ENCODE measurements around the gene ANKRD26. TPM values are rescaled to one million over a fixed set of nuclear protein-coding genes. Genes with fewer than 3 reads are reported as not detected.

The ANKRD26 gene
- 8.7 and 40.3 TPM in 2 replicates for total RNA-seq (2011; cell fraction: chromatin; rRNA removed; ENCODE audit: low replicate concordance)
- 4.2 and 4.7 TPM in 2 replicates for total RNA-seq (2011; cell fraction: nucleolus; rRNA removed)
- 7.6 and 10.1 TPM in 2 replicates for total RNA-seq (2011; cell fraction: nucleoplasm; rRNA removed)
- total RNA-seq (2014; rRNA removed) (4.6 and 4.9 TPM in 2 replicates), total RNA-seq (2014; rRNA removed; fragmentation: Illumina TruSeq; extraction: Trizol) (11.0 and 12.2 TPM in 2 replicates), total RNA-seq (2015; rRNA removed; fragmentation: Illumina TruSeq; extraction: Trizol) (11.9 and 12.3 TPM in 2 replicates), total RNA-seq (2021) (6.8 and 7.4 TPM in 2 replicates), polyA plus RNA-seq (2011; rRNA removed) (4.0 and 4.2 TPM in 2 replicates), polyA plus RNA-seq (2014; fragmentation: Illumina TruSeq; extraction: Trizol) (5.3 and 6.8 TPM in 2 replicates), polyA plus RNA-seq (2014; fragmentation: Nextera tagmentation; extraction: Ambion mirVana) (1 to 10 TPM; 2.3 to 2.7 TPM), polyA plus RNA-seq (2014; rRNA removed) (3.6 and 7.3 TPM in 2 replicates), polyA minus RNA-seq (2011; rRNA and poly(A)+ RNA removed) (10.2 and 11.9 TPM in 2 replicates), Bru-seq, nascent RNA (percentile 60 among the genes with signal in this experiment), BruChase-seq, experiment 1, labeled RNA remaining after a 2-hour chase (percentile 64 among the genes with signal in this experiment), BruChase-seq, experiment 2, labeled RNA remaining after a 6-hour chase (percentile 64 among the genes with signal in this experiment)
- polyA plus RNA-seq (2011; cell fraction: cytosol; rRNA removed): 0.31 and 0.99 TPM in 2 replicates
- 3.2 and 3.3 TPM in 2 replicates for polyA plus RNA-seq (2011; cell fraction: nucleus; rRNA removed)
- 4.3 and 4.7 TPM in 2 replicates for polyA plus RNA-seq (2012)
- polyA minus RNA-seq (2011; cell fraction: cytosol; rRNA and poly(A)+ RNA removed): 3.8 and 4.1 TPM in 2 replicates
- polyA minus RNA-seq (2011; cell fraction: nucleus; rRNA and poly(A)+ RNA removed): 4.7 and 8.4 TPM in 2 replicates
- long read RNA-seq, experiment 1, partial matches to known transcripts: 29 of 43 reads
- long read RNA-seq, experiment 1, other reads (novel, unspliced or antisense): 14 of 43 reads
- long read RNA-seq, experiment 2, partial matches to known transcripts: 1 of 4 reads
- long read RNA-seq, experiment 2, other reads (novel, unspliced or antisense): 3 of 4 reads
- long read RNA-seq, experiment 3, partial matches to known transcripts: 4 of 5 reads
- long read RNA-seq, experiment 3, other reads (novel, unspliced or antisense): 1 of 5 reads

DNA sequence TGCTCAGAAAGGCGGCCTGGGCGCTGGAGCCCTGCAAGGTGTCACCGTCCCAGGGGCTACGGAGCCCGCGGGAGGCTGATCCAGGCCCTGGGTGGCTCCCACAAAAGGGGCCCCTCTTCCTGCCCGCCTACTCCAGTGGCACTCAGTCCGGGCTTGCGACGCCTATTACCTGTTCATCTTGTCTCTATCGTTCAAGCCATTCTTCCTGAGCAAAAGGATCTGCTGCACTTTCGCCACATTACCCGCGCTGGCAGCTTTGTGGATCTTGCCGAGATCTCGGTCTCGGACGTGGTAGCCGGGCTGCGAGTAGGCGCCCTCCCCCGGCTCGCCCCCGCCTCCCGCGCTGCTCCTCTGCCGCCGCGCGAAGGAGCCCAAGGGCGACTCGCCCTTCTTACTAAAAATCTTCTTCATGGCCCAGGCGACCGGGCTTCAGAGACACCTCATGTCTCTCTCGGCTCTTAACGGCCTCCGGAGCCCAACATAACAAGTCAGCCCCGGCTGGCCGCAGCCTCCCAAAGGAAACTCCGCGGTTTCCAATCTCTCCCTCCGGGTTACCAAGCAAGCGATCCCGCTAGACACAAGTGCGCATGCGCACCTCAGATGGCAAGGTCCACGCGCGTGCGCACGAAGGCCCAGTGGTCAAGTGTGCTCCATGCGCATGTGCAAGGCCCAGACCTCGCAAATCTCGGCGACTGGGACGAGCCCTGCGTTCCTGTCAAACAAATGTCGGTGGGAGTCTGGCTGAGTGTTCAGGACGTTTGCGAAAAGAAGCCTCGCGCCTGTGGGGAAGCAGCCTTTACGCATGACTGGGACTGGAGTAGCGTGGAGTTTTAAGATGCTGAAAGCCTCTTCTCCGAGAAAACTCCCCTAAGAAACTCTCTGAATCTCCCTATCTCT is at the start of gene ANKRD26:
Gene ANKRD26, minus strand, starts transcription at position 579 of the 897 bp plus-strand sequence. Its CDS starts 168 bp downstream, at position 411.
- Histone ChIP-seq H3K79me2 (ENCODE audit: control insufficient read depth, insufficient read depth, low read length) (peaks cover 7% of the 10 kb centered on the region; the same call in 2 of the 3 replicates), H3K27me3 (ENCODE audit: control insufficient read depth in 2 of 2, insufficient read depth in 2 of 2, low read length in 2 of 2) (no peaks in the 10 kb centered on the region), H3K9ac (ENCODE audit: insufficient read depth in 1 of 2, low read depth in 2 of 2, low read length in 2 of 2) (peak within 1 kb of the TSS; percentile 78 to 95), H3K9me3 (replicated peaks; ENCODE audit: control insufficient read depth, insufficient read depth, low read depth, low read length) (no peaks in the 10 kb centered on the region), H2AFZ (ENCODE audit: low read depth, low read length) (peak within 1 kb of the TSS; percentile 99), H3K36me3 (ENCODE audit: control insufficient read depth, insufficient read depth, low read length) (no peaks in the 10 kb centered on the region), H4K20me1 (replicated peaks; ENCODE audit: control insufficient read depth, insufficient read depth, low read length) (no peaks in the 10 kb centered on the region), H3K4me1 (replicated peaks in 1 of 2; ENCODE audit: control insufficient read depth in 2 of 2, insufficient read depth in 2 of 2, low read length in 2 of 2) (peaks cover 0 to 5% of the 10 kb centered on the region in 2 experiments; a peak in 2 of 5 replicates), H3K9me1 (ENCODE audit: control insufficient read depth, insufficient read depth, low read length) (no peaks in the 10 kb centered on the region), H3K4me3 (peak within 1 kb of the TSS; percentile 67), H3K4me2 (ENCODE audit: insufficient read depth, low read length) (peak within 1 kb of the TSS; percentile 90), H3K27ac (ENCODE audit: extremely low read depth, low read depth, low read length) (peak within 1 kb of the TSS; percentile 85)
- TSS peak; percentile 81 for BruUV-seq (replicated peaks)
- ChIA-PET CTCF (ENCODE audit: low intra/inter-chr PET ratio) (no interaction called here), POLR2A (interaction anchor here (0.6 to 1.8 kb wide), 8 partner anchors 10 to 242 kb away, joined by 3 to 5 read pairs (median 3); no protein-coding TSS in a partner anchor)
- FAIRE-seq: peak; percentile 94
- WGBS (ENCODE audit: insufficient coverage, low coverage, missing lambda C conversion rate): under 1% methylated on average over 65 of the region's 65 CpGs
- peak; percentile 93 for ATAC-seq
- in situ Hi-C loops (cut with MboI) (no loop called here), intact Hi-C loops (cut with micrococcal nuclease) (no loop called here)
- DNase-seq (ENCODE audit: extremely low read depth in 1 of 4, low spot score in 3 of 4): peak; percentile 96 to 98 (median 98)
- no peak for TF ChIP-seq ESRRB (CRISPR knock-in tag; IDR thresholded peaks at IDR 0.05; ENCODE audit: borderline replicate concordance)
- 0 out of 4 replicates have a peak, but pooled peaks of 1 of the 2 experiments have one; percentile 47 for TF ChIP-seq TEAD1 (CRISPR knock-in tag; IDR thresholded peaks at IDR 0.05)
- no peak for TF ChIP-seq SAFB (IDR thresholded peaks at IDR 0.05; ENCODE audit: borderline replicate concordance, low read depth, low read length)
- TF ChIP-seq ZKSCAN1 (IDR thresholded peaks at IDR 0.05; ENCODE audit: low read depth, low read length): peak; percentile 75
- TF ChIP-seq ZFX (CRISPR knock-in tag; IDR thresholded peaks at IDR 0.05): peak; percentile 71
- TF ChIP-seq, protein P1, sequence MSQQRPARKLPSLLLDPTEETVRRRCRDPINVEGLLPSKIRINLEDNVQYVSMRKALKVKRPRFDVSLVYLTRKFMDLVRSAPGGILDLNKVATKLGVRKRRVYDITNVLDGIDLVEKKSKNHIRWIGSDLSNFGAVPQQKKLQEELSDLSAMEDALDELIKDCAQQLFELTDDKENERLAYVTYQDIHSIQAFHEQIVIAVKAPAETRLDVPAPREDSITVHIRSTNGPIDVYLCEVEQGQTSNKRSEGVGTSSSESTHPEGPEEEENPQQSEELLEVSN (IDR thresholded peaks at IDR 0.05; ENCODE audit: borderline replicate concordance in 1 of 2, extremely low read depth in 1 of 2, insufficient read depth in 1 of 2, insufficient read length in 1 of 2, low read depth in 1 of 2, low read length in 1 of 2, poor library complexity in 1 of 2, severe bottlenecking in 1 of 2): peak in 1 of 2 experiments; percentile 50
- TF ChIP-seq, protein P2, sequence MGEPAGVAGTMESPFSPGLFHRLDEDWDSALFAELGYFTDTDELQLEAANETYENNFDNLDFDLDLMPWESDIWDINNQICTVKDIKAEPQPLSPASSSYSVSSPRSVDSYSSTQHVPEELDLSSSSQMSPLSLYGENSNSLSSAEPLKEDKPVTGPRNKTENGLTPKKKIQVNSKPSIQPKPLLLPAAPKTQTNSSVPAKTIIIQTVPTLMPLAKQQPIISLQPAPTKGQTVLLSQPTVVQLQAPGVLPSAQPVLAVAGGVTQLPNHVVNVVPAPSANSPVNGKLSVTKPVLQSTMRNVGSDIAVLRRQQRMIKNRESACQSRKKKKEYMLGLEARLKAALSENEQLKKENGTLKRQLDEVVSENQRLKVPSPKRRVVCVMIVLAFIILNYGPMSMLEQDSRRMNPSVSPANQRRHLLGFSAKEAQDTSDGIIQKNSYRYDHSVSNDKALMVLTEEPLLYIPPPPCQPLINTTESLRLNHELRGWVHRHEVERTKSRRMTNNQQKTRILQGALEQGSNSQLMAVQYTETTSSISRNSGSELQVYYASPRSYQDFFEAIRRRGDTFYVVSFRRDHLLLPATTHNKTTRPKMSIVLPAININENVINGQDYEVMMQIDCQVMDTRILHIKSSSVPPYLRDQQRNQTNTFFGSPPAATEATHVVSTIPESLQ (CRISPR knock-in tag; IDR thresholded peaks at IDR 0.05): peak; percentile 71; the same call in 1 of the 2 replicates
- TF ChIP-seq, protein P3, sequence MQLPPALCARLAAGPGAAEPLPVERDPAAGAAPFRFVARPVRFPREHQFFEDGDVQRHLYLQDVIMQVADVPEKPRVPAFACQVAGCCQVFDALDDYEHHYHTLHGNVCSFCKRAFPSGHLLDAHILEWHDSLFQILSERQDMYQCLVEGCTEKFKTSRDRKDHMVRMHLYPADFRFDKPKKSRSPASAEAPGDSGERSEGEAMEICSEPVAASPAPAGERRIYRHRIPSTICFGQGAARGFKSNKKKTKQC (CRISPR knock-in tag; IDR thresholded peaks at IDR 0.05): 0 out of 2 replicates have a peak, but pooled peaks have one; percentile 38
- TF ChIP-seq NFIC (IDR thresholded peaks at IDR 0.05): 0 out of 2 replicates have a peak, but pooled peaks have one; percentile 8
- peak; percentile 71; the same call in 1 of the 2 replicates for TF ChIP-seq ETV5 (CRISPR knock-in tag; IDR thresholded peaks at IDR 0.05; ENCODE audit: low read depth)
- no peak for TF ChIP-seq NFIX (CRISPR knock-in tag; IDR thresholded peaks at IDR 0.05; ENCODE audit: low read depth)

All from K562 (cell line).